GM06990 (cell line): ENCODE data around the gene ATP11A.

Experiments
- DNase-seq: peaks from one replicate; pipeline ENCODE4 v3.0.0-alpha.2; 2011; ENCODE audit not compliant: insufficient read length; ENCODE audit errors: extremely low read depth
- H3K27me3 ChIP-seq: replicated peaks from 2 replicates; pipeline ENCODE4 v1.6.0; 2011; ENCODE audit warnings: low read length; ENCODE audit not compliant: control insufficient read depth, insufficient read depth
- H3K36me3 ChIP-seq: 2 replicates; pipeline ENCODE4 v1.5.1; 2011; ENCODE audit warnings: low read length; ENCODE audit not compliant: control insufficient read depth, insufficient read depth
- H3K4me3 ChIP-seq: replicated peaks from 2 replicates; pipeline ENCODE4 v1.5.1; 2011; ENCODE audit warnings: low read depth, mild to moderate bottlenecking, control low read depth, low read length
- TF ChIP-seq, protein P1 (sequence below): IDR thresholded peaks from 2 replicates; pipeline ENCODE4 v1.5.1; 2011; ENCODE audit warnings: low read length, control low read depth, mild to moderate bottlenecking, inconsistent platforms; ENCODE audit not compliant: insufficient read depth, poor library complexity, severe bottlenecking

ATP11A gene

DNA sequence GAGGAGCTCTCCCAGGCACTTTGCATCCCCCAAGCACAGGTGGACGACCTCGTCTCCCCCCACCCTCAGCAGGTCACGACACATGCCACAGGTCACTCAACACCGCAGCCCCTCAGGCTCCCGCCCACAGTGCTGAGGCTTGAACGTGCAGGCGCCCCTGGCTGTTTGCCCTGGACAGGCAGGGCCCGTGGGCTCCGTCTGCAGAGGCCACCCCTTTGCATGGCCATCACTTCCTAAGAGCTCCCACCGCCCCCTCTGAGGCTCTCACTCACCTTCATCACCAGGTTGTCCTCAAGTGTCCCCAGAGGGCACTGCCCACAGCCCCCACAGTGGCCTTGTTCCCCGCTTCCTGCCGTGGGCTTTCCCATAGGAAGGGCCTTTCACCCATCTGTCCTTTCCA is 147.1 kb downstream of the ATP11A start:
- H3K4me3 ChIP-seq = no peak overlapping the region
- DNase-seq = no peak
- TF ChIP-seq, protein P1, sequence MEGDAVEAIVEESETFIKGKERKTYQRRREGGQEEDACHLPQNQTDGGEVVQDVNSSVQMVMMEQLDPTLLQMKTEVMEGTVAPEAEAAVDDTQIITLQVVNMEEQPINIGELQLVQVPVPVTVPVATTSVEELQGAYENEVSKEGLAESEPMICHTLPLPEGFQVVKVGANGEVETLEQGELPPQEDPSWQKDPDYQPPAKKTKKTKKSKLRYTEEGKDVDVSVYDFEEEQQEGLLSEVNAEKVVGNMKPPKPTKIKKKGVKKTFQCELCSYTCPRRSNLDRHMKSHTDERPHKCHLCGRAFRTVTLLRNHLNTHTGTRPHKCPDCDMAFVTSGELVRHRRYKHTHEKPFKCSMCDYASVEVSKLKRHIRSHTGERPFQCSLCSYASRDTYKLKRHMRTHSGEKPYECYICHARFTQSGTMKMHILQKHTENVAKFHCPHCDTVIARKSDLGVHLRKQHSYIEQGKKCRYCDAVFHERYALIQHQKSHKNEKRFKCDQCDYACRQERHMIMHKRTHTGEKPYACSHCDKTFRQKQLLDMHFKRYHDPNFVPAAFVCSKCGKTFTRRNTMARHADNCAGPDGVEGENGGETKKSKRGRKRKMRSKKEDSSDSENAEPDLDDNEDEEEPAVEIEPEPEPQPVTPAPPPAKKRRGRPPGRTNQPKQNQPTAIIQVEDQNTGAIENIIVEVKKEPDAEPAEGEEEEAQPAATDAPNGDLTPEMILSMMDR = no peak
- peaks cover 38% of the 10 kb centered on the region for H3K36me3 ChIP-seq
- no peaks in the 10 kb centered on the region for H3K27me3 ChIP-seq

DNA sequence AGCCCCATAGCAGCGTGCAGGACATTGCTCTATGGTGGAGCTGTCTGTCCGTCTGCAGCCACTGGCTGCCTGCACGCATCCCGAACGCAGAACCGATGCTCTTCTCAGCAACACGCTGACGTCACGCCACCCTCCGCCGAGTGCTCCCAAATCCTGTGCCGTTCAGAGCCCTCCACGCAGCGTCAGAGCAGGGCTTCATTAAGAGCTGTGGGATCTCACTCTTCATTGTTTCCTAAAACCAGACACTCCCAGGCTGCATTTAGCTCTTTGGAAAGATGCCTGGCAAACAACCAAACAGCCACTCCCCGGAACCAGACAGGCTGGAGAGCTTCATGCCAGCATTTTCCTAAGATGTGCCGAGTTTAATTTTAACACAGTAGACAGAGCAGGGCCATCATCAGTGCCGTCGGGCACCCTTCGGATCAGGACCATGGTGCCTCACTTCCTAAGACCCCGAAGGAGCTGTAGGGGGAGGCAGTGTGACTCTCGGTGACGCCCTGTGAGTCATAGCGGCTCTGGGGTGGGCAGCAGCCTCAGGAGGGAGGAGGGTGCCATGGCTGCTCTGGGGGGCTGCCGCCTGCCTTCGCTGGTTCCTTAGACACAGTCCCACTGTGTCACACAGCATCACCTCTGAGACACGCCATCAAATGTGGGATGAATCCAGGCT is 147.7 kb downstream of the ATP11A start:
- Histone ChIP-seq H3K4me3 (no peak overlapping the region), H3K27me3 (no peaks in the 10 kb centered on the region), H3K36me3 (peaks cover 33% of the 10 kb centered on the region)
- TF ChIP-seq, protein P1 = no peak
- DNase-seq = no peak

DNA sequence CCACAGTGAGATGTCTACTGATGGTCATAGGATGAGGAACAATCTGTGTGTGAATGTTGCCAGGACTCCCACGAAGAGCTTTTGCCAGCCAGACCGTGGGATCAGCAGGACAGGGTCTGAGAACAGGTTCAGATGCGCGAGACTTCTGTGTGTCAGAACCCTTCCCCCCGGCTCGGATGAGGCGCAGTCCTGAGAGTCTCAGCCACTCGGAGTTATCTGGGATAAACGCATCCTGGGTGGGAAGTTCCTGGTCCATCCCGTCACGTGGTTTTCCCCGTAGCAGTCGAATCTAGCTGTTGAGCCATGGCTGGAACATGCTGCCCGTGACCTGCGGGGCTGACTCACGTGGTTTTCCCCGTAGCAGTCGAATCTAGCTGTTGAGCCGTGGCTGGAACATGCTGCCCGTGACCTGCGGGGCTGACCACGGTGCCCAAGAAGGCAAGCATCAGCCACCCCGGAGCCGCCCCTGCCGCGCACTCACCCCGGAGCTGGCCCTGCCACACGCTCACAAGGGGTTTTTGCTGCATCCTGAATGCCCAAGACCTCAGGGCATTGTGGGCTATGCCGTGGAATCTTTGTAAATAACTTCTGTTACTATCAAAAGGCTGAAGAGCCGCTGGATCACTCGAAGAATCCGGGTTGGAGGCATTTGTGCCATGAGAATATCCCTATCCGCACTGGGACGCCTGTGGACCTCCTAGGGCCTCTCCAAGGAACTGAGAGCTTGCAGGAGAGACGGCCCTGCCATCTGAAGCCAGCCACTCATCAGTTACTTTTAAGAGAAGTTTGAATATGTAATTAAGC is 148.4 kb downstream of the ATP11A start:
- Histone ChIP-seq H3K27me3 (no peaks in the 10 kb centered on the region), H3K4me3 (no peak overlapping the region), H3K36me3 (peaks cover 34% of the 10 kb centered on the region)
- TF ChIP-seq, protein P1 = no peak
- DNase-seq = no peak

DNA sequence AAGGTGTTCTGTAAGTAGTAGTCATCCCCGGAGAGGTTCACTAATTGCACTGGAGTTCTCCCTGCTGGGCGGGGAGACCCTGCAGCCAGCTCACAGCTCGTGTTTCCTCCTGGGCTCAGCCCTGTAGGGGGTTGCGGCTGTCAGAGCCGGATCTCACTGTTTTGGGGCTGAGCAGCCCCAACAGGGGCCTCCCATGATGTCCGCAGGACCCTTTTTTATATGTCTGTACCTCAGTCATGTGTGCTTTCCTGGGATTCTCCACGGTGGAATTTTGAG is 148.9 kb downstream of the ATP11A start:
- TF ChIP-seq, protein P1 = no peak
- H3K36me3 ChIP-seq = peaks cover 38% of the 10 kb centered on the region
- H3K4me3 ChIP-seq = no peak overlapping the region
- H3K27me3 ChIP-seq = no peaks in the 10 kb centered on the region
- DNase-seq = no peak

DNA sequence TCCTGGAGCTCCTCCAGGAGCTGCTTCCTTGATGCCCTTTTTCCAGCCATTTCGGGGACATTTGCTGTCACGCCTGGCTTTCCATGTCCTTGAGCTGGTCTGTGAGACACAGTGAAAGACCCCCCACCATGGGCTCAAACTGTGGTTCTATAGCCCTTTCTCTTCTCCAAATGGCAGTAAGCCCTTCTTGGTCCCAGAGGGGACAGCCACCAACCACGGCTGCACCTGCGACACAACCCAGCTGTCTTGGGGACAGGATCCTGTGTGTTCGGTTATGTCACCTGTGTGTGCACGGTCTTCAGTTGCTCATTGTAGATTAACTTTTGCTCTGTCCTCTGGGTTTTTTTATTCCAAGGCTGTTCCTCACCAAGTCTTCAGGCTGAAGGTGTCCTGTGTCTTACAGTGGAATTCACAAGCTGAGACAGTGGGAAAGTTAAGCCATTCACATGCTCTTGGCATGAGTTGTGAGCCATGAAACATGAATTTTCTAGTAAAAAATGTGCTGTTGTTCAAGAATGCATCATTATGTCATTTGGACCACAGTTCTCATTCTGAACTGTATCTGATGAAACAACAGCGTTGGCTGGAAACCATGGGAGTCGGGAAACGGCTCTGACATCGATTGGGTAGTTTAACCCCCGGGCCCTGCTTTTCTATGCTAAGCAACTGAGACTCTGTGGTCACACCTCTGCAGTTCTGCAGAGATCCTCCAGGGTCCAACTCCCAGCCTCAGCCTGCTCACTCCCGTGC is 149.7 kb downstream of the ATP11A start:
- Histone ChIP-seq H3K27me3 (no peaks in the 10 kb centered on the region), H3K36me3 (peaks cover 41% of the 10 kb centered on the region), H3K4me3 (no peak overlapping the region)
- DNase-seq = no peak
- TF ChIP-seq, protein P1 = no peak
